Activated CD8-positive, alpha-beta memory T cell treated with anti-CD3 and anti-CD28 coated beads, Interleukin-2, amount 50 U/mL, for 1 hour (primary cell): ENCODE measurements around the gene MYL4.
"Not testable (repeated sequence)": the region's sequence is repeated elsewhere in the genome, so short reads cannot be mapped to it uniquely, and the experiment has no call there.

Experiments used
- DNase-seq: peaks from one replicate; pipeline ENCODE4 v3.0.0-alpha.2; 2020; ENCODE audit errors: extremely low read depth

The MYL4 gene

GRCh38 chr17:47193931-47194511 lies 15.1 kb upstream of the MYL4 start:
- no peak for DNase-seq

GRCh38 chr17:47197821-47198220 lies 11.3 kb upstream of the MYL4 start:
- DNase-seq, result no peak

- DNase-seq, result no peak
Measured at GRCh38 chr17:47199627-47200324, 9.4 kb upstream of the MYL4 start.

- DNase-seq, result no peak
Measured at GRCh38 chr17:47200325-47200664, 8.9 kb upstream of the MYL4 start.

- DNase-seq, result no peak
Measured at GRCh38 chr17:47201166-47201565, 8.0 kb upstream of the MYL4 start.

GRCh38 chr17:47203984-47204721 lies 5.0 kb upstream of the MYL4 start:
- DNase-seq, result no peak

- DNase-seq, result no peak
Measured at GRCh38 chr17:47204722-47205418, 4.3 kb upstream of the MYL4 start.

- no peak for DNase-seq
Measured at GRCh38 chr17:47205419-47205963, 3.7 kb upstream of the MYL4 start.

- DNase-seq, result no peak
Measured at GRCh38 chr17:47207143-47208067, 1.7 kb upstream of the MYL4 start.

GRCh38 chr17:47209499-47209898 lies 351 bp downstream of the MYL4 start:
- no peak for DNase-seq

- DNase-seq, result no peak
Measured at GRCh38 chr17:47210105-47210504, 957 bp downstream of the MYL4 start.

GRCh38 chr17:47210779-47211178 lies 1.6 kb downstream of the MYL4 start:
- DNase-seq, result no peak

- DNase-seq, result no peak
Measured at GRCh38 chr17:47212458-47212857, 3.3 kb downstream of the MYL4 start.

- no peak for DNase-seq
Measured at GRCh38 chr17:47213540-47213939, 4.4 kb downstream of the MYL4 start.

- no peak for DNase-seq
Measured at GRCh38 chr17:47214931-47215330, 5.8 kb downstream of the MYL4 start.

GRCh38 chr17:47216821-47217220 lies 7.7 kb downstream of the MYL4 start:
- not testable (repeated sequence) for DNase-seq

- DNase-seq, result not testable (repeated sequence)
Measured at GRCh38 chr17:47217279-47217678, 8.1 kb downstream of the MYL4 start.

- no peak for DNase-seq
Measured at GRCh38 chr17:47218896-47219430, 9.8 kb downstream of the MYL4 start.

GRCh38 chr17:47219621-47220475 lies 10.7 kb downstream of the MYL4 start:
- no peak for DNase-seq

GRCh38 chr17:47220531-47220999 lies 11.4 kb downstream of the MYL4 start:
- DNase-seq, result no peak
